K562 (cell line): ENCODE results near the gene SCAMP2.

Experiments
- CEBPZ ChIP-seq: fragments of 150-350 bp; IDR thresholded peaks from 2 replicates; pipeline ENCODE4 v1.6.1; 2014; ENCODE audit warnings: low read depth, mild to moderate bottlenecking, low read length, borderline replicate concordance
- CHD1 ChIP-seq: fragments of 200-600 bp; sonication (generic); IDR thresholded peaks from one replicate; pipeline ENCODE4 v1.6.1; 2012; ENCODE audit warnings: mild to moderate bottlenecking, moderate library complexity, low read length, inconsistent platforms
- MCM3 ChIP-seq: fragments of 450-650 bp; IDR thresholded peaks from 2 replicates; pipeline ENCODE4 v1.6.1; 2016
- MTA2 ChIP-seq: fragments of 450-650 bp; IDR thresholded peaks from 2 replicates; pipeline ENCODE4 v1.6.1; 2016; ENCODE audit warnings: low read depth
- POLR2A ChIP-seq: fragments of 450-650 bp; conservative IDR thresholded peaks from 2 replicates; pipeline ENCODE4 v1.6.1; 2016
- ZBTB33 ChIP-seq: sonication (generic); formaldehyde crosslinking; IDR thresholded peaks from 2 replicates; pipeline ENCODE4 v1.8.1; 2023; ENCODE audit warnings: mild to moderate bottlenecking, missing genetic modification reagents

GRCh38 chr15:74901612-74902063, 28.5 kb upstream of the SCAMP2 start:
- TF ChIP-seq MCM3 (no peak), POLR2A (no peak), CEBPZ (no peak), CHD1 (no peak), ZBTB33 (CRISPR knock-in tag) (no peak), MTA2 (no peak)
